ENCODE results near the gene PIH1D1.

- TF ChIP-seq SP1 (IDR thresholded peaks at IDR 0.05; ENCODE audit: low read depth, low read length) (no peak), CTCF (IDR thresholded peaks at IDR 0.05 in 2 of 3, conservative IDR thresholded peaks at IDR 0.05 in 1 of 3; ENCODE audit: control insufficient read depth in 2 of 3, extremely low read depth in 1 of 3, insufficient read depth in 1 of 3, low read depth in 3 of 3, low read length in 3 of 3) (no peak), MYC (IDR thresholded peaks at IDR 0.05; ENCODE audit: insufficient read depth, insufficient read length, insufficient replicate concordance, low read length, severe bottlenecking) (no peak), POLR2AphosphoS5 (IDR thresholded peaks at IDR 0.05; ENCODE audit: low read length) (no peak), ATF3 (IDR thresholded peaks at IDR 0.05; ENCODE audit: borderline replicate concordance, extremely low read depth, low read depth, low read length) (no peak), IKZF1 (conservative IDR thresholded peaks at IDR 0.05) (no peak), CEBPB (IDR thresholded peaks at IDR 0.05; ENCODE audit: borderline replicate concordance in 1 of 2, low read depth in 2 of 2, low read length in 2 of 2) (no peak)
These were observed 10.9 kb upstream of the PIH1D1 start for GRCh38 chr19:49462492-49462891.
